OCI-LY1 (cell line): ENCODE results near the gene FMNL1.

Source experiments
- H2AFZ ChIP-seq: fragments of 200-600 bp; sonication (generic), shearing (Covaris generic); 2 replicates; pipeline ENCODE4 v1.6.0; 2014; ENCODE audit warnings: antibody characterized with exemption, mild to moderate bottlenecking, low read length
- H3F3A ChIP-seq: fragments of 200-600 bp; sonication (generic), shearing (Covaris generic); 2 replicates; pipeline ENCODE4 v1.6.0; 2014; ENCODE audit warnings: mild to moderate bottlenecking, antibody characterized with exemption, low read length, moderate library complexity; ENCODE audit not compliant: insufficient read depth
- H3K27ac ChIP-seq: fragments of 200-600 bp; sonication (generic); 2 replicates; pipeline ENCODE4 v1.5.1; 2014; ENCODE audit warnings: low read length, mixed run types, mild to moderate bottlenecking, low read depth; ENCODE audit not compliant: poor library complexity, severe bottlenecking
- H3K27me3 ChIP-seq: fragments of 200-600 bp; sonication (generic); 2 replicates; pipeline ENCODE4 v1.6.0; 2014; ENCODE audit warnings: antibody characterized with exemption, mild to moderate bottlenecking, low read length, moderate library complexity; ENCODE audit not compliant: insufficient read depth
- H3K36me3 ChIP-seq: fragments of 200-600 bp; sonication (generic); 2 replicates; pipeline ENCODE4 v1.6.1; 2014; ENCODE audit warnings: mild to moderate bottlenecking, antibody characterized with exemption, low read length, moderate library complexity, mixed read lengths; ENCODE audit not compliant: insufficient read depth
- H3K4me1 ChIP-seq: fragments of 200-600 bp; sonication (generic); 2 replicates; pipeline ENCODE4 v1.5.1; 2014; ENCODE audit warnings: mild to moderate bottlenecking, low read length, moderate library complexity; ENCODE audit not compliant: insufficient read depth, severe bottlenecking
- H3K4me2 ChIP-seq: fragments of 200-600 bp; sonication (generic), shearing (Covaris generic); 2 replicates; pipeline ENCODE4 v1.6.1; 2014; ENCODE audit warnings: low read length
- H3K4me3 ChIP-seq: fragments of 200-600 bp; sonication (generic); 2 replicates; pipeline ENCODE4 v1.5.1; 2014; ENCODE audit warnings: low read length, low read depth, mild to moderate bottlenecking, mixed read lengths; ENCODE audit not compliant: poor library complexity, severe bottlenecking
- H3K79me2 ChIP-seq: fragments of 200-600 bp; shearing (Covaris generic); 2 replicates; pipeline ENCODE4 v1.6.1; 2016; ENCODE audit warnings: mixed run types, low read length, mixed read lengths; ENCODE audit not compliant: insufficient read depth
- H3K9ac ChIP-seq: fragments of 200-600 bp; sonication (generic), shearing (Covaris generic); 2 replicates; pipeline ENCODE4 v1.6.1; 2014; ENCODE audit warnings: mild to moderate bottlenecking, low read length, mixed read lengths
- H3K9me2 ChIP-seq: fragments of 200-600 bp; sonication (generic), shearing (Covaris generic); 2 replicates; pipeline ENCODE4 v1.6.1; 2014; ENCODE audit warnings: low read depth, mild to moderate bottlenecking, low read length, mixed read lengths
- H3K9me3 ChIP-seq: fragments of 200-600 bp; shearing (Covaris generic); 2 replicates; pipeline ENCODE4 v1.6.1; 2014; ENCODE audit warnings: low read length, mixed read lengths
- H4K20me1 ChIP-seq: fragments of 200-600 bp; sonication (generic), shearing (Covaris generic); 2 replicates; pipeline ENCODE4 v1.6.0; 2016; ENCODE audit warnings: mild to moderate bottlenecking, low read length; ENCODE audit not compliant: insufficient read depth
- EZH2 ChIP-seq: fragments of 200-600 bp; sonication (generic), shearing (Covaris generic); IDR thresholded peaks from 2 replicates; pipeline ENCODE4 v1.8.0; 2017; ENCODE audit warnings: borderline replicate concordance, mixed run types, mild to moderate bottlenecking, antibody characterized with exemption, low read length, moderate library complexity, mixed read lengths
- TF ChIP-seq, protein P1 (sequence below): fragments of 200-600 bp; sonication (generic), shearing (Covaris generic); IDR thresholded peaks from 2 replicates; pipeline ENCODE4 v1.5.1; 2017; ENCODE audit warnings: mild to moderate bottlenecking, antibody characterized with exemption, low read length, moderate library complexity, mixed read lengths

The FMNL1 gene

GRCh38 chr17:45277216-45277849 lies 55.6 kb downstream of the FMNL1 start:
- Histone ChIP-seq H3K9me3 (no peaks in the 10 kb centered on the region), H4K20me1 (no peaks in the 10 kb centered on the region), H3K9me2 (no peaks in the 10 kb centered on the region), H3F3A (no peaks in the 10 kb centered on the region), H2AFZ (no peak overlapping the region), H3K27ac (no peak overlapping the region), H3K36me3 (peaks cover 7% of the 10 kb centered on the region; the same call in 1 of the 2 replicates), H3K27me3 (no peaks in the 10 kb centered on the region), H3K4me1 (peaks cover 4% of the 10 kb centered on the region), H3K4me2 (no peak overlapping the region), H3K4me3 (no peak overlapping the region), H3K79me2 (no peaks in the 10 kb centered on the region), H3K9ac (no peak overlapping the region)
- TF ChIP-seq, protein P1, sequence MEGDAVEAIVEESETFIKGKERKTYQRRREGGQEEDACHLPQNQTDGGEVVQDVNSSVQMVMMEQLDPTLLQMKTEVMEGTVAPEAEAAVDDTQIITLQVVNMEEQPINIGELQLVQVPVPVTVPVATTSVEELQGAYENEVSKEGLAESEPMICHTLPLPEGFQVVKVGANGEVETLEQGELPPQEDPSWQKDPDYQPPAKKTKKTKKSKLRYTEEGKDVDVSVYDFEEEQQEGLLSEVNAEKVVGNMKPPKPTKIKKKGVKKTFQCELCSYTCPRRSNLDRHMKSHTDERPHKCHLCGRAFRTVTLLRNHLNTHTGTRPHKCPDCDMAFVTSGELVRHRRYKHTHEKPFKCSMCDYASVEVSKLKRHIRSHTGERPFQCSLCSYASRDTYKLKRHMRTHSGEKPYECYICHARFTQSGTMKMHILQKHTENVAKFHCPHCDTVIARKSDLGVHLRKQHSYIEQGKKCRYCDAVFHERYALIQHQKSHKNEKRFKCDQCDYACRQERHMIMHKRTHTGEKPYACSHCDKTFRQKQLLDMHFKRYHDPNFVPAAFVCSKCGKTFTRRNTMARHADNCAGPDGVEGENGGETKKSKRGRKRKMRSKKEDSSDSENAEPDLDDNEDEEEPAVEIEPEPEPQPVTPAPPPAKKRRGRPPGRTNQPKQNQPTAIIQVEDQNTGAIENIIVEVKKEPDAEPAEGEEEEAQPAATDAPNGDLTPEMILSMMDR: peak; percentile 75
- no peak for TF ChIP-seq EZH2

DNA sequence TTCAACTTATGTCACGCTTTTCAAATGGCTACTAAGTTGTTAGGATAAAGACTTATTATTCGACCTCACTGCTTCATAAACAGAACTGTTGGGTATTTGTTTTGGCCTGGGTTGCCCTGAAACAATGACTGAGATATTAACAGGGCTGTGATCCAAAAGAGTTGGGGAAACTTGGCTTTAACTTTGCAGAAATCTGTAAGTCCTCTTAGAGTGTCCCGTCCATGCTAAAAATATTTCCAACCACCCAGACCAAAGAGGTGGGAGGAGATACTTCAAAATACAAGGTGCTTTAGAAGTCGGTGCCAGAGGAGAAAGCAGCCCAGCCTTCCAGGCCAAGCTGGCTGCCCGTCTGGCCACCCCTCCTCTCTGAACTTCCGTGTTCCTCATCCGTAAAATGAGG lies 56.3 kb downstream of the FMNL1 start:
- peaks cover 12% of the 10 kb centered on the region; the same call in 1 of the 2 replicates for H3K36me3 ChIP-seq
- H3K4me2 ChIP-seq: no peak overlapping the region
- no peaks in the 10 kb centered on the region for H3F3A ChIP-seq
- peaks cover 4% of the 10 kb centered on the region for H3K4me1 ChIP-seq
- H3K27ac ChIP-seq: no peak overlapping the region
- no peaks in the 10 kb centered on the region for H3K9me2 ChIP-seq
- no peak overlapping the region for H3K9ac ChIP-seq
- H3K4me3 ChIP-seq: no peak overlapping the region
- no peaks in the 10 kb centered on the region for H3K79me2 ChIP-seq
- H3K9me3 ChIP-seq: no peaks in the 10 kb centered on the region
- no peaks in the 10 kb centered on the region for H4K20me1 ChIP-seq
- H2AFZ ChIP-seq: no peak overlapping the region
- H3K27me3 ChIP-seq: no peaks in the 10 kb centered on the region
- no peak for TF ChIP-seq EZH2
- TF ChIP-seq, protein P1: no peak

GRCh38 chr17:45279898-45280297 lies 58.2 kb downstream of the FMNL1 start:
- Histone ChIP-seq H3F3A (no peaks in the 10 kb centered on the region), H3K27ac (no peak overlapping the region), H4K20me1 (no peaks in the 10 kb centered on the region)

More at GRCh38 chr17:45279898-45280297, 58.2 kb downstream of the FMNL1 start:
- Histone ChIP-seq H3K27me3 (no peaks in the 10 kb centered on the region), H3K9me3 (no peaks in the 10 kb centered on the region), H3K36me3 (peaks cover 22% of the 10 kb centered on the region; the same call in 1 of the 2 replicates), H3K79me2 (no peaks in the 10 kb centered on the region), H3K9ac (no peak overlapping the region), H3K4me2 (no peak overlapping the region), H3K4me3 (no peak overlapping the region), H3K9me2 (no peaks in the 10 kb centered on the region), H3K4me1 (peaks cover 4% of the 10 kb centered on the region), H2AFZ (no peak overlapping the region)
- TF ChIP-seq, protein P1: no peak
- no peak for TF ChIP-seq EZH2
